AG20443 (cell line): Measurements from ENCODE around the gene KLK12.

Experiments
- DNase-seq: peaks from one replicate; pipeline ENCODE4 v3.0.0; 2012; ENCODE audit warnings: low spot score, mixed read lengths

KLK12 gene

GRCh38 chr19:50981587-50982146 is 53.1 kb downstream of the KLK12 start:
- no peak for DNase-seq

GRCh38 chr19:50980208-50980607 is 54.6 kb downstream of the KLK12 start:
- no peak for DNase-seq

- no peak for DNase-seq
These were observed 55.0 kb downstream of the KLK12 start for GRCh38 chr19:50979758-50980157.
